Liver (tissue), 3 donors: ENCODE results near the gene MN1.

ENCODE experiments used
- CTCF ChIP-seq: fragments of 150-350 bp; IDR thresholded peaks from 2 replicates; pipeline ENCODE4 v1.5.1; 2017; ENCODE audit warnings: improper control_type of control experiment, low read depth, low read length; ENCODE audit not compliant: missing input control
- HNF4A ChIP-seq, 2 donors: conservative IDR thresholded peaks; 2 replicates each; pipeline ENCODE4 v1.6.1; 2016; ENCODE audit warnings: antibody characterized with exemption in 2 of 2, mild to moderate bottlenecking in 2 of 2
- MAX ChIP-seq: IDR thresholded peaks from 2 replicates; pipeline ENCODE4 v1.6.1; 2016; ENCODE audit warnings: antibody characterized with exemption
- REST ChIP-seq: IDR thresholded peaks from 2 replicates; pipeline ENCODE4 v1.6.1; 2016; ENCODE audit warnings: antibody characterized with exemption, mild to moderate bottlenecking
- SP1 ChIP-seq: IDR thresholded peaks from 2 replicates; pipeline ENCODE4 v1.6.1; 2018; ENCODE audit warnings: antibody characterized with exemption, mild to moderate bottlenecking
- donor health status: healthy.
- donor health status: healthy.

- no peak for TF ChIP-seq CTCF
- TF ChIP-seq REST: no peak
- no peak for TF ChIP-seq SP1
- TF ChIP-seq HNF4A (conservative IDR thresholded peaks at IDR 0.05): no peak
- TF ChIP-seq MAX: no peak
Observed at GRCh38 chr22:27737521-27737920, 64.0 kb downstream of the MN1 start.
